Smooth muscle cell (in vitro differentiated cells): ENCODE data around the gene TK2. TPM values are rescaled to one million over a fixed set of nuclear protein-coding genes. Genes with fewer than 3 reads are reported as not detected.

Experiments
- DNase-seq: peaks from one replicate; lab custom pipeline; 2025; ENCODE audit not compliant: unreplicated experiment; lab: John Stamatoyannopoulos, UW
- H2AFZ ChIP-seq: fragments of 200-600 bp; sonication (generic); 2 replicates; pipeline ENCODE4 v1.6.0; 2016; ENCODE audit warnings: antibody characterized with exemption, low read depth, mild to moderate bottlenecking
- H3F3A ChIP-seq: fragments of 200-600 bp; sonication (generic); 2 replicates; pipeline ENCODE4 v1.6.0; 2017; ENCODE audit warnings: antibody characterized with exemption, low read depth
- H3K27ac ChIP-seq: fragments of 200-600 bp; sonication (generic); 2 replicates; pipeline ENCODE4 v1.5.1; 2016; ENCODE audit warnings: low read depth, mild to moderate bottlenecking
- H3K27me3 ChIP-seq: fragments of 200-600 bp; sonication (generic); 2 replicates; pipeline ENCODE4 v1.6.1; 2016; ENCODE audit warnings: low read depth, mild to moderate bottlenecking
- H3K36me3 ChIP-seq: fragments of 200-600 bp; sonication (generic); 2 replicates; pipeline ENCODE4 v1.5.1; 2016; ENCODE audit warnings: low read depth
- H3K4me1 ChIP-seq: fragments of 200-600 bp; sonication (generic); 2 replicates; pipeline ENCODE4 v1.5.1; 2016; ENCODE audit warnings: low read depth
- H3K4me2 ChIP-seq: fragments of 200-600 bp; sonication (generic); 2 replicates; pipeline ENCODE4 v1.6.0; 2016; ENCODE audit warnings: mild to moderate bottlenecking
- H3K4me3 ChIP-seq: fragments of 200-600 bp; sonication (generic); 2 replicates; pipeline ENCODE4 v1.5.1; 2016; ENCODE audit warnings: mild to moderate bottlenecking
- H3K79me2 ChIP-seq: fragments of 200-600 bp; sonication (generic); 2 replicates; pipeline ENCODE4 v1.6.0; 2016; ENCODE audit warnings: low read depth, mild to moderate bottlenecking
- H3K9ac ChIP-seq: fragments of 200-600 bp; sonication (generic); 2 replicates; pipeline ENCODE4 v1.6.0; 2016; ENCODE audit warnings: low read depth
- H3K9me3 ChIP-seq: fragments of 200-600 bp; sonication (generic); replicated peaks from 2 replicates; pipeline ENCODE4 v1.5.1; 2016; ENCODE audit warnings: low read depth
- H4K20me1 ChIP-seq: fragments of 200-600 bp; sonication (generic); 2 replicates; pipeline ENCODE4 v1.6.0; 2016; ENCODE audit warnings: low read depth
- CTCF ChIP-seq: fragments of 200-600 bp; sonication (generic); IDR thresholded peaks from 2 replicates; pipeline ENCODE4 v1.5.1; 2017; ENCODE audit warnings: borderline replicate concordance, mild to moderate bottlenecking, antibody characterized with exemption; ENCODE audit not compliant: insufficient read depth, poor library complexity, severe bottlenecking
- WGBS: methylation state at CpG from one replicate; pipeline ENCODE4 v1.1.7; 2016; ENCODE audit warnings: low lambda C conversion rate; 5-methylcytosine and 5-hydroxymethylcytosine counted together
- polyA plus RNA-seq: library from polyadenylated mRNA; unstranded; fragments of >200 nt; fragmentation: Nextera tagmentation; extraction: Ambion mirVana; gene quantifications from 2 replicates; pipeline ENCODE4 v1.2.1, GENCODE V29; 2016
- total RNA-seq: library from RNA; depleted of rRNA; stranded (reverse); fragments of >200 nt; gene quantifications from 2 replicates; pipeline ENCODE4 v1.2.3, GENCODE V29; 2014

Gene TK2
- total and polyA plus RNA-seq, 2 experiments from 2014 or later, result 7.3 to 9.7 TPM

- no peaks in the 10 kb centered on the region for H3F3A ChIP-seq
- no peak overlapping the region for H3K4me3 ChIP-seq
- no peaks in the 10 kb centered on the region for H3K79me2 ChIP-seq
- H4K20me1 ChIP-seq, result no peaks in the 10 kb centered on the region
- H3K36me3 ChIP-seq, result no peaks in the 10 kb centered on the region
- WGBS, result 79% methylated on average over 5 of the region's 5 CpGs
- no peak overlapping the region for H2AFZ ChIP-seq
- TF ChIP-seq CTCF, result no peak
- no peak overlapping the region for H3K4me2 ChIP-seq
- no peaks in the 10 kb centered on the region for H3K9me3 ChIP-seq
- H3K27me3 ChIP-seq, result no peaks in the 10 kb centered on the region
- no peak overlapping the region for H3K27ac ChIP-seq
- H3K4me1 ChIP-seq, result no peaks in the 10 kb centered on the region
- H3K9ac ChIP-seq, result no peak overlapping the region
- no peak for DNase-seq
Observed at GRCh38 chr16:66538910-66539309, 11.0 kb downstream of the TK2 start.

- no peaks in the 10 kb centered on the region for H3K36me3 ChIP-seq
- no peak overlapping the region for H3K4me3 ChIP-seq
- TF ChIP-seq CTCF, result no peak
- 89% methylated on average over 2 of the region's 2 CpGs for WGBS
- no peak overlapping the region for H3K9ac ChIP-seq
- H3K79me2 ChIP-seq, result no peaks in the 10 kb centered on the region
- H3F3A ChIP-seq, result no peaks in the 10 kb centered on the region
- H2AFZ ChIP-seq, result no peak overlapping the region
- H3K27me3 ChIP-seq, result no peaks in the 10 kb centered on the region
- no peaks in the 10 kb centered on the region for H3K9me3 ChIP-seq
- DNase-seq, result no peak
- no peaks in the 10 kb centered on the region for H3K4me1 ChIP-seq
- no peaks in the 10 kb centered on the region for H4K20me1 ChIP-seq
- no peak overlapping the region for H3K4me2 ChIP-seq
- no peak overlapping the region for H3K27ac ChIP-seq
Observed at GRCh38 chr16:66537236-66537635, 12.7 kb downstream of the TK2 start.

- TF ChIP-seq CTCF, result no peak
- Histone ChIP-seq H3F3A (no peaks in the 10 kb centered on the region), H3K9me3 (no peaks in the 10 kb centered on the region), H3K36me3 (no peaks in the 10 kb centered on the region), H2AFZ (no peak overlapping the region), H3K27ac (no peak overlapping the region), H3K27me3 (no peaks in the 10 kb centered on the region), H3K4me3 (no peak overlapping the region), H3K9ac (no peak overlapping the region), H3K4me1 (no peaks in the 10 kb centered on the region), H3K79me2 (no peaks in the 10 kb centered on the region), H3K4me2 (no peak overlapping the region), H4K20me1 (no peaks in the 10 kb centered on the region)
- WGBS, result 95% methylated on average over 4 of the region's 4 CpGs
- no peak for DNase-seq
Observed at GRCh38 chr16:66536525-66536924, 13.4 kb downstream of the TK2 start.

GRCh38 chr16:66534376-66534799 lies 15.5 kb downstream of the TK2 start:
- H3F3A ChIP-seq, result no peaks in the 10 kb centered on the region
- H3K9ac ChIP-seq, result no peak overlapping the region
- TF ChIP-seq CTCF, result no peak
- no peaks in the 10 kb centered on the region for H3K4me1 ChIP-seq
- H3K4me3 ChIP-seq, result no peak overlapping the region
- no peaks in the 10 kb centered on the region for H4K20me1 ChIP-seq
- H3K79me2 ChIP-seq, result no peaks in the 10 kb centered on the region
- H3K27me3 ChIP-seq, result no peaks in the 10 kb centered on the region
- H2AFZ ChIP-seq, result no peak overlapping the region
- H3K36me3 ChIP-seq, result no peaks in the 10 kb centered on the region
- H3K4me2 ChIP-seq, result no peak overlapping the region
- H3K9me3 ChIP-seq, result no peaks in the 10 kb centered on the region
- WGBS, result 58% methylated on average over 1 of the region's 1 CpG
- no peak overlapping the region for H3K27ac ChIP-seq
- no peak for DNase-seq
